Measurements from ENCODE around the gene TFDP2. TPM values are rescaled to one million over a fixed set of nuclear protein-coding genes. Genes with fewer than 3 reads are reported as not detected.
"Not testable (repeated sequence)": the region's sequence is repeated elsewhere in the genome, so short reads cannot be mapped to it uniquely, and the experiment has no call there.

The TFDP2 gene
- total RNA-seq, 6 experiments from 2014 or later: 17.9 to 30.9 (median 24.1) TPM

DNA sequence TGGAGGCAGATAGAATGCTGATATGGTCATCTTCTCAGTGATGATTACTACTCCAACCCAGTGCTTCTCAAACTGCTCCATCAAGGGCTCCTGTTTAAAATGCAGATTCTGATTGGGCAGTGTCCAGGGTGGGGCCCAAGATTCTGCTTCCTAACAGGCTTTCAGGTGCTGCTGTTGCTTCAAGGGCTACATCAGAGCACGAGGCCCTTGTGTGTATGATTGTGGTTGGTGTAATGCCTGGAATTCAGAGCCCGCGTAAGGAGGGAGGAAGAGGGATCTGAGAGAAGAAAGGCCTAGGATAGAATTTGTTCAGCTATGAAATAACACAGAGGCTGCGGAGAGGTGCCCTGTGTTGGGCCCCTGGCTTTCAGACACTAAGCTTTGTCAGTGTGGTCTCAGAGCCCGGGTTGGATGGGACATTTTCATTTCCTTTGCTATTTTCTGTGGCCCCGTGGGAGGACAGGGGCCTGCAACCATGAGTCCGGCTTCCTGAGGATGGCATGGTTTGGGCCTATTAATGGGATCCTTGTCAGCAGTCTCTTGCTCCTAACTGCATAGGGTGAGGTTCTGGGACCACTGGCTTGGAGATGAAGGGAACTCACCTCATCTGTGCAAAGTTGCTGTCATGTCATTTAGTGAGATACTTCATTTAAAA is 219.9 kb downstream of the TFDP2 start:
- Histone ChIP-seq H3K27ac (no peak overlapping the region), H3K9me3 (no peaks in the 10 kb centered on the region), H3K36me3 (no peaks in the 10 kb centered on the region), H3K4me3 (no peak overlapping the region), H3K27me3 (no peaks in the 10 kb centered on the region), H3K4me1 (no peaks in the 10 kb centered on the region)
- no peak for TF ChIP-seq POLR2A (IDR thresholded peaks at IDR 0.05)
- TF ChIP-seq, protein P1, sequence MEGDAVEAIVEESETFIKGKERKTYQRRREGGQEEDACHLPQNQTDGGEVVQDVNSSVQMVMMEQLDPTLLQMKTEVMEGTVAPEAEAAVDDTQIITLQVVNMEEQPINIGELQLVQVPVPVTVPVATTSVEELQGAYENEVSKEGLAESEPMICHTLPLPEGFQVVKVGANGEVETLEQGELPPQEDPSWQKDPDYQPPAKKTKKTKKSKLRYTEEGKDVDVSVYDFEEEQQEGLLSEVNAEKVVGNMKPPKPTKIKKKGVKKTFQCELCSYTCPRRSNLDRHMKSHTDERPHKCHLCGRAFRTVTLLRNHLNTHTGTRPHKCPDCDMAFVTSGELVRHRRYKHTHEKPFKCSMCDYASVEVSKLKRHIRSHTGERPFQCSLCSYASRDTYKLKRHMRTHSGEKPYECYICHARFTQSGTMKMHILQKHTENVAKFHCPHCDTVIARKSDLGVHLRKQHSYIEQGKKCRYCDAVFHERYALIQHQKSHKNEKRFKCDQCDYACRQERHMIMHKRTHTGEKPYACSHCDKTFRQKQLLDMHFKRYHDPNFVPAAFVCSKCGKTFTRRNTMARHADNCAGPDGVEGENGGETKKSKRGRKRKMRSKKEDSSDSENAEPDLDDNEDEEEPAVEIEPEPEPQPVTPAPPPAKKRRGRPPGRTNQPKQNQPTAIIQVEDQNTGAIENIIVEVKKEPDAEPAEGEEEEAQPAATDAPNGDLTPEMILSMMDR (IDR thresholded peaks at IDR 0.05): no peak
- WGBS (ENCODE audit: insufficient coverage, low coverage, low lambda C conversion rate, missing lambda C conversion rate): 86% methylated on average over 5 of the region's 7 CpGs
- intact Hi-C loops (cut with DNase I): no loop called here
- ATAC-seq (no peak), DNase-seq (peak in 1 of 3 donors; percentile 12)

DNA sequence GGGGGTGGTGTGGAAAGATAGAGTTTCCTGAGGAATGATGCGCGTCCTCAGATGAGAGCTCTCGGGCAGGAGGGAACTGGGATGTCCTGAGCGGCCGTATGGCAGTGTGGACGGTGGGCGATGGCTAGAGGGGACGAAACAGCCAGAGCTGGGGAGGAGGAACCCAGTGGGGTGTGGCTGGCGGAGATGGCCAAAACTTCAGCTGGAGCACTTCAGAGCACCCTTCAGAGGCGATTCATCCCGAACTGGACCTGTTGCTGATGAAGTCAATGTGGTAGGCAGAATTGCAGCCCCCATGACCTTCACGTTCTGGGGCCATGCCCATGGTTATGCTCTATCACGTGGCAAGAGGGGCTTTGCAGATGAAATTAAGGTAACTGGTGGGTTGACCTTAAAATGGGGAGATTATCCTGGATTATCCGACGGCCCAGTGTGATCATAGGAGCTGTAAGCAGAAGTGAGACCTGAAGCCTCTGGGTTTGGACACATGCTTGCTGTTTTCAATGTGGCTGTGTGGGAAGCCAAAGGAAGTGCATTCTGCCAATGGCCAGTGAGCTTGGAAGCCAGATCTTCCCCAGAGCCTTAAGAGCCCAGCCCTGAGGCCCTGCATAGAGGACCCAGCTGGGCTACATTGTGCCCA is 220.6 kb downstream of the TFDP2 start:
- no peak for TF ChIP-seq POLR2A (IDR thresholded peaks at IDR 0.05)
- TF ChIP-seq, protein P1 (IDR thresholded peaks at IDR 0.05): no peak
- no peaks in the 10 kb centered on the region for H3K36me3 ChIP-seq
- no peaks in the 10 kb centered on the region for H3K4me1 ChIP-seq
- H3K27ac ChIP-seq: no peak overlapping the region
- WGBS (ENCODE audit: insufficient coverage, low coverage, low lambda C conversion rate, missing lambda C conversion rate): 94% methylated on average over 6 of the region's 15 CpGs
- H3K4me3 ChIP-seq: no peak overlapping the region
- intact Hi-C loops (cut with DNase I): no loop called here
- ATAC-seq (no peak), DNase-seq (peak in 1 of 3 donors; percentile 23)
- no peaks in the 10 kb centered on the region for H3K9me3 ChIP-seq
- H3K27me3 ChIP-seq: no peaks in the 10 kb centered on the region

DNA sequence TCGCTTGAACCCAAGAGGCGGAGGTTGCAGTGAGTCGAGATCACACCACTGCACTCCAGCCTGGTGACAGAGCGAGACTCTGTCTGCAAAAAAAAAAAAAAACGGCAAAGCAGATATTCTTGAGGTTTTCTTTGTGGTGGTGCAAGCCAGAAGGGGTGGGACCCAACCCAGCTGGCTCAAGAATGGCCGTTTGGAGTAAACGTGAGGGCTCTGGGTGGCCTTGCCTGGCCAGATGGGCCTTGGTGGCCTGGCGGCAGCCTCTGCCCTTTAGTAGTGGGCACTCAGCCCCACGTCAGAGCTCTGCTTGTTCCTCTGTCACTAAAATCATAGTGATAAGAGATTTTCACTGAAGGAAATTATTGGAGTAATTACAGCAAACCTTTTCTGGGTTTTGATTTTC is 222.4 kb downstream of the TFDP2 start:
- TF ChIP-seq POLR2A (IDR thresholded peaks at IDR 0.05): no peak
- TF ChIP-seq, protein P1 (IDR thresholded peaks at IDR 0.05): no peak
- Histone ChIP-seq H3K9me3 (no peaks in the 10 kb centered on the region), H3K27me3 (no peaks in the 10 kb centered on the region), H3K4me1 (no peaks in the 10 kb centered on the region), H3K27ac (no peak overlapping the region), H3K36me3 (no peaks in the 10 kb centered on the region), H3K4me3 (no peak overlapping the region)
- 64% methylated on average over 7 of the region's 9 CpGs for WGBS (ENCODE audit: insufficient coverage, low coverage, low lambda C conversion rate, missing lambda C conversion rate)
- no peak for ATAC-seq
- intact Hi-C loops (cut with DNase I): no loop called here
- peak in 1 of 3 donors; percentile 28 for DNase-seq

DNA sequence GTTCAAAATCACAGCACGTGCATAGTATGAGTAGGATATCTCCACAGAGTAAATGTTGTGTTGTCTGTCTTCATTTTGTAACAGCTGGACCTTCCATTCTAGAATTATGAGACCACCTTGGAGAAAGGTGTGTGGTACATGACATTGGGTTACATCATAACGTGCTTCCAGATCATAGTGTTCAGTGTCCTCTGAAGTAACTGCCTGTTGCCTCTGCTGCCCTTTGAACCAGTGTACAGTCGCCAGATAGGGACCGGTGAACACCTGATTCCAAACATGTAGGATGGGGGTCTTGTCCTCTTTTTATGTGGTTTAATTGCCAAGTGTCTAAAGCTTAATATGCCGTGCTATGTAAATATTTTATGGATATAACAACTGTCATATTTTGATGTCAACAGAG is 223.7 kb downstream of the TFDP2 start:
- H3K27me3 ChIP-seq; H3K36me3 ChIP-seq; H3K4me1 ChIP-seq; H3K9me3 ChIP-seq; H3K4me3 ChIP-seq; H3K27ac ChIP-seq; intact Hi-C loops (cut with DNase I): not testable (repeated sequence)
- WGBS (ENCODE audit: insufficient coverage, low coverage, low lambda C conversion rate, missing lambda C conversion rate): 54% methylated on average over 5 of the region's 5 CpGs
- peak; percentile 46 to 68 (median 54) for ATAC-seq
- peak in 1 of 3 donors; percentile 4 for DNase-seq

DNA sequence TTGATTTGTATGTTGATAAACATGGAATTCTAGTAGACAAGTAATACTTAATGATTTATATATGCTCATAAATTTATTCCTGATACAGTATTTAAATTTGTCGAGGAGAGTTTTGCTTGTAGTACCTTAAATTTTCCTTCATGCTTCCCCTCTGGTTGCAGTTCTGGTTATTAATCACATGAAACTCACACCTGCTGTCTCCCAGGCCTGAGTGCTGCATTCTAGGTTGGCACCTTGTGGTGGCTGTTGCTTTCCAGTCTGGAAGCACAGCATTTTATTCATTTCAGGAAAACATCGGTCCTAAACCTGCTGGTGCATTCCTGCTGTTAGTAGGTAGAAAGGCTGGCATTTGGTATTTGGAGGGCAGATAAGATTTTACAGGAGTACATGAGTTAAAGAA is 228.0 kb downstream of the TFDP2 start:
- ATAC-seq: no peak
- no peaks in the 10 kb centered on the region for H3K36me3 ChIP-seq
- H3K27ac ChIP-seq: no peak overlapping the region
- H3K9me3 ChIP-seq: no peaks in the 10 kb centered on the region
- no peak overlapping the region for H3K4me3 ChIP-seq
- intact Hi-C loops (cut with DNase I): no loop called here
- H3K27me3 ChIP-seq: no peaks in the 10 kb centered on the region
- TF ChIP-seq, protein P1 (IDR thresholded peaks at IDR 0.05): no peak
- no peak for TF ChIP-seq POLR2A (IDR thresholded peaks at IDR 0.05)
- no peaks in the 10 kb centered on the region for H3K4me1 ChIP-seq
- 77% methylated on average over 2 of the region's 2 CpGs for WGBS (ENCODE audit: insufficient coverage, low coverage, low lambda C conversion rate, missing lambda C conversion rate)
- DNase-seq: no peak
